SK-N-SH (cell line): ENCODE data around the gene OR51S1. TPM values are rescaled to one million over a fixed set of nuclear protein-coding genes. Genes with fewer than 3 reads are reported as not detected.

Experiments
- polyA plus RNA-seq, 3 experiments: library from polyadenylated mRNA; depleted of rRNA; stranded (reverse); fragments of >200 nt; gene quantifications; 2 replicates each; pipeline ENCODE4 v1.2.3, GENCODE V29; 2012

OR51S1 gene
- polyA plus RNA-seq, 1 of the 3 experiments (the other 2 are of a cell fraction), result not detected

Other genes starting within 250 kb of the OR51S1 start
- 4.9 and 6.1 TPM in 2 replicates for gene TRIM68, start 241.0 kb downstream of the OR51S1 start, polyA plus RNA-seq (2012; rRNA removed)
- gene OR51D1, start 211.7 kb downstream of the OR51S1 start, polyA plus RNA-seq (2012; rRNA removed), result not detected in 2 replicates
- gene OR51E1, start 205.2 kb downstream of the OR51S1 start, polyA plus RNA-seq (2012; rRNA removed), result not detected in 2 replicates
- 0.03 TPM in 1 of 2 replicates, not detected in the other for gene OR51E2, start 151.4 kb downstream of the OR51S1 start, polyA plus RNA-seq (2012; rRNA removed)
- gene MMP26, start 144.4 kb downstream of the OR51S1 start, polyA plus RNA-seq (2012; rRNA removed), result not detected in 2 replicates
- gene OR51F1, start 79.3 kb downstream of the OR51S1 start, polyA plus RNA-seq (2012; rRNA removed), result not detected in 2 replicates
- not detected in 2 replicates for gene OR52R1, start 44.8 kb downstream of the OR51S1 start, polyA plus RNA-seq (2012; rRNA removed)
- not detected in 2 replicates for gene OR51F2, start 27.9 kb downstream of the OR51S1 start, polyA plus RNA-seq (2012; rRNA removed)
- not detected in 2 replicates for gene OR51T1, start 32.7 kb upstream of the OR51S1 start, polyA plus RNA-seq (2012; rRNA removed)
- gene OR51A7, start 54.6 kb upstream of the OR51S1 start, polyA plus RNA-seq (2012; rRNA removed), result not detected in 2 replicates
- not detected in 2 replicates for gene OR51G2, start 70.1 kb upstream of the OR51S1 start, polyA plus RNA-seq (2012; rRNA removed)
- not detected in 2 replicates for gene OR51G1, start 75.1 kb upstream of the OR51S1 start, polyA plus RNA-seq (2012; rRNA removed)
- not detected in 2 replicates for gene OR51A4, start 98.4 kb upstream of the OR51S1 start, polyA plus RNA-seq (2012; rRNA removed)
- not detected in 2 replicates for gene OR51A2, start 106.5 kb upstream of the OR51S1 start, polyA plus RNA-seq (2012; rRNA removed)
- not detected in 2 replicates for gene OR51L1, start 145.6 kb upstream of the OR51S1 start, polyA plus RNA-seq (2012; rRNA removed)
- gene OR52J3, start 197.3 kb upstream of the OR51S1 start, polyA plus RNA-seq (2012; rRNA removed), result not detected in 2 replicates
- gene OR52E2, start 210.4 kb upstream of the OR51S1 start, polyA plus RNA-seq (2012; rRNA removed), result not detected in 2 replicates
- not detected in 2 replicates for gene OR52E1, start 220.4 kb upstream of the OR51S1 start, polyA plus RNA-seq (2012; rRNA removed)